Measurements from ENCODE around the gene CCDC47.

Gene CCDC47

GRCh38 chr17:63698381-63698885 lies 75.0 kb downstream of the CCDC47 start:
- H2AFZ ChIP-seq (ENCODE audit: low read depth, low read length), result no peak overlapping the region
- peaks cover 35% of the 10 kb centered on the region for H3K4me1 ChIP-seq (ENCODE audit: insufficient read depth, low read length)
- H3K4me2 ChIP-seq (ENCODE audit: insufficient read depth, low read length), result peak overlapping the region; percentile 97
- H3K27me3 ChIP-seq (ENCODE audit: insufficient read depth, low read length, poor library complexity), result no peaks in the 10 kb centered on the region
- TF ChIP-seq EZH2 (IDR thresholded peaks at IDR 0.05; ENCODE audit: borderline replicate concordance, low read depth, low read length, severe bottlenecking) (no peak), CTCF (IDR thresholded peaks at IDR 0.05; ENCODE audit: borderline replicate concordance, extremely low read depth, low read length, poor library complexity, severe bottlenecking) (no peak)
- peaks cover 44% of the 10 kb centered on the region for H4K20me1 ChIP-seq (ENCODE audit: insufficient read depth, low read length)
- H3K36me3 ChIP-seq (ENCODE audit: insufficient read depth, low read length), result peaks cover 58% of the 10 kb centered on the region
- no peak for ATAC-seq (ENCODE audit: insufficient read depth, low read depth)
- peak overlapping the region; percentile 90 for H3K9ac ChIP-seq (ENCODE audit: low read depth, low read length)
- peak overlapping the region; percentile 58 to 63; a peak in 3 of 4 replicates for H3K4me3 ChIP-seq (ENCODE audit: low read depth in 1 of 2, low read length in 2 of 2)
- peak; percentile 30 for DNase-seq
- peaks cover 12% of the 10 kb centered on the region for H3K79me2 ChIP-seq (ENCODE audit: insufficient read depth, low read length)
- H3K27ac ChIP-seq (ENCODE audit: low read length), result peak overlapping the region; percentile 74
- H3K9me3 ChIP-seq (ENCODE audit: insufficient read depth, low read length, severe bottlenecking), result no peaks in the 10 kb centered on the region

- DNase-seq (peak; percentile 78), ATAC-seq (ENCODE audit: insufficient read depth, low read depth) (peak; percentile 20)
- no peaks in the 10 kb centered on the region for H3K9me3 ChIP-seq (ENCODE audit: insufficient read depth, low read length, severe bottlenecking)
- peak overlapping the region in 1 of 2 experiments; percentile 63; a peak in 2 of 4 replicates for H3K4me3 ChIP-seq (ENCODE audit: low read depth in 1 of 2, low read length in 2 of 2)
- H3K27me3 ChIP-seq (ENCODE audit: insufficient read depth, low read length, poor library complexity), result no peaks in the 10 kb centered on the region
- no peak overlapping the region for H2AFZ ChIP-seq (ENCODE audit: low read depth, low read length)
- peak overlapping the region; percentile 97 for H3K4me2 ChIP-seq (ENCODE audit: insufficient read depth, low read length)
- peaks cover 12% of the 10 kb centered on the region for H3K79me2 ChIP-seq (ENCODE audit: insufficient read depth, low read length)
- H3K4me1 ChIP-seq (ENCODE audit: insufficient read depth, low read length), result peaks cover 35% of the 10 kb centered on the region
- H4K20me1 ChIP-seq (ENCODE audit: insufficient read depth, low read length), result peaks cover 40% of the 10 kb centered on the region
- peak overlapping the region; percentile 74 for H3K27ac ChIP-seq (ENCODE audit: low read length)
- peaks cover 58% of the 10 kb centered on the region for H3K36me3 ChIP-seq (ENCODE audit: insufficient read depth, low read length)
- H3K9ac ChIP-seq (ENCODE audit: low read depth, low read length), result peak overlapping the region; percentile 90
- TF ChIP-seq EZH2 (IDR thresholded peaks at IDR 0.05; ENCODE audit: borderline replicate concordance, low read depth, low read length, severe bottlenecking), result no peak
- TF ChIP-seq CTCF (IDR thresholded peaks at IDR 0.05; ENCODE audit: borderline replicate concordance, extremely low read depth, low read length, poor library complexity, severe bottlenecking), result peak; percentile 87
Observed at GRCh38 chr17:63697341-63698286, 75.8 kb downstream of the CCDC47 start.

- H3K4me1 ChIP-seq (ENCODE audit: insufficient read depth, low read length), result peaks cover 32% of the 10 kb centered on the region
- H3K27me3 ChIP-seq (ENCODE audit: insufficient read depth, low read length, poor library complexity), result no peaks in the 10 kb centered on the region
- peaks cover 70% of the 10 kb centered on the region for H3K36me3 ChIP-seq (ENCODE audit: insufficient read depth, low read length)
- peak; percentile 43 for TF ChIP-seq CTCF (IDR thresholded peaks at IDR 0.05; ENCODE audit: borderline replicate concordance, extremely low read depth, low read length, poor library complexity, severe bottlenecking)
- TF ChIP-seq EZH2 (IDR thresholded peaks at IDR 0.05; ENCODE audit: borderline replicate concordance, low read depth, low read length, severe bottlenecking), result no peak
- H2AFZ ChIP-seq (ENCODE audit: low read depth, low read length), result no peak overlapping the region
- no peak overlapping the region for H3K4me3 ChIP-seq (ENCODE audit: low read depth in 1 of 2, low read length in 2 of 2)
- peak; percentile 37 for DNase-seq
- peaks cover 38% of the 10 kb centered on the region for H4K20me1 ChIP-seq (ENCODE audit: insufficient read depth, low read length)
- H3K27ac ChIP-seq (ENCODE audit: low read length), result peak overlapping the region; percentile 48
- no peak overlapping the region for H3K9ac ChIP-seq (ENCODE audit: low read depth, low read length)
- no peaks in the 10 kb centered on the region for H3K9me3 ChIP-seq (ENCODE audit: insufficient read depth, low read length, severe bottlenecking)
- H3K4me2 ChIP-seq (ENCODE audit: insufficient read depth, low read length), result no peak overlapping the region
- no peak for ATAC-seq (ENCODE audit: insufficient read depth, low read depth)
- H3K79me2 ChIP-seq (ENCODE audit: insufficient read depth, low read length), result peaks cover 12% of the 10 kb centered on the region
Observed at GRCh38 chr17:63696381-63696961, 76.9 kb downstream of the CCDC47 start.

Data from DND-41 (cell line).